ENCODE data around the gene MYO1G.

DNA sequence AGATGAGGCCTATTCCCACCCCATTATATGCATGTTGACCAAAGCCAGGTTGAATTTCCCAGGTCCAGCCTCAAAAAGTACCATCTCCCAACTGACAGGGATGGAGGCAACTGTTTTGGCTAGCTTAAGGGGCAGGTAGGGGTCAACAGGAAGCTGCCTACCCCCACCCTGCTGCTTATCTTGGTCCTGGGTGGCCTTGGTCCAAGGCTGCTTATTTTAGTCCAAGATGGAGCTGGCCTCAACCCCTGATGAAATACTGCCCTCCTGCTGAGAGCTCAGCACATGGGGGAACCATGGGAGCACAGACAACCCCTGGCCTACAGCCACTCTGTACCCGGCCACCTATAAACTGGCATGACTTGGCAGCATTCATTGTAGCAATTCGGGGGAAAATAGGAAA, 23.1 kb downstream of the MYO1G start:
- TF ChIP-seq CTCF (conservative IDR thresholded peaks at IDR 0.05 in 1 of 2, IDR thresholded peaks at IDR 0.05 in 1 of 2; ENCODE audit: extremely low read depth in 1 of 2, insufficient read depth in 1 of 2, low read depth in 1 of 2, low read length in 2 of 2) (no peak), EZH2 (IDR thresholded peaks at IDR 0.05; ENCODE audit: borderline replicate concordance, low read length) (no peak)

Data from mammary epithelial cell (primary cell).